HepG2 (cell line): Measurements from ENCODE around the gene DOCK9.

Experiments
- ERF ChIP-seq: IDR thresholded peaks from 2 replicates; pipeline ENCODE4 v1.6.1; 2018; ENCODE audit warnings: missing biosample characterization, missing genetic modification reagents
- FOSL1 ChIP-seq: sonication (generic); formaldehyde crosslinking; IDR thresholded peaks from 2 replicates; pipeline ENCODE4 v1.9.0; 2021; ENCODE audit warnings: missing genetic modification reagents, borderline replicate concordance
- GATAD2A ChIP-seq: IDR thresholded peaks from 2 replicates; pipeline ENCODE4 v1.6.1; 2016
- NPAS2 ChIP-seq: sonication (generic); formaldehyde crosslinking; IDR thresholded peaks from 2 replicates; pipeline ENCODE4 v1.8.0; 2022; ENCODE audit warnings: mild to moderate bottlenecking, missing genetic modification reagents, borderline replicate concordance
- TARDBP ChIP-seq: sonication (generic); formaldehyde crosslinking; IDR thresholded peaks from 2 replicates; pipeline ENCODE4 v1.8.0; 2022; ENCODE audit warnings: mild to moderate bottlenecking, missing genetic modification reagents
- TBL1XR1 ChIP-seq: fragments of 150-350 bp; IDR thresholded peaks from 2 replicates; pipeline ENCODE4 v1.6.1; 2014; ENCODE audit warnings: borderline replicate concordance, low read length; ENCODE audit not compliant: partially characterized antibody
- TBP ChIP-seq: sonication (generic); formaldehyde crosslinking; IDR thresholded peaks from 2 replicates; pipeline ENCODE4 v1.5.0; 2020; ENCODE audit warnings: missing genetic modification reagents
- ZNF274 ChIP-seq: sonication (generic); formaldehyde crosslinking; IDR thresholded peaks from 2 replicates; pipeline ENCODE4 v1.5.1; 2020; ENCODE audit warnings: mild to moderate bottlenecking, missing genetic modification reagents
- ZNF841 ChIP-seq: sonication (generic); formaldehyde crosslinking; IDR thresholded peaks from 2 replicates; pipeline ENCODE4 v1.8.1; 2023; ENCODE audit warnings: missing genetic modification reagents, borderline replicate concordance
- ZSCAN31 ChIP-seq: sonication (generic); formaldehyde crosslinking; IDR thresholded peaks from 2 replicates; pipeline ENCODE4 v1.5.0; 2020; ENCODE audit warnings: low read depth, mild to moderate bottlenecking, missing genetic modification reagents

GRCh38 chr13:98826146-98826545 lies 151.7 kb downstream of the DOCK9 start:
- no peak for TF ChIP-seq ZSCAN31 (CRISPR knock-in tag)
- TF ChIP-seq ERF = no peak
- no peak for TF ChIP-seq TBP (CRISPR knock-in tag)
- no peak for TF ChIP-seq ZNF841 (CRISPR knock-in tag)
- no peak for TF ChIP-seq GATAD2A (CRISPR knock-in tag)
- no peak for TF ChIP-seq TBL1XR1
- no peak for TF ChIP-seq ZNF274 (CRISPR knock-in tag)
- no peak for TF ChIP-seq FOSL1
- TF ChIP-seq TARDBP = no peak
- TF ChIP-seq NPAS2 (CRISPR knock-in tag) = no peak
